CD4-positive, alpha-beta memory T cell (primary cell): Measurements from ENCODE around the gene SYN1. TPM values are rescaled to one million over a fixed set of nuclear protein-coding genes. Genes with fewer than 3 reads are reported as not detected.
A peak's percentile ranks its signal among the peaks of the same experiment; 100 is the strongest.

Source experiments
- CTCF ChIA-PET: fragments of 350-600 bp; sonication (Branson Sonifier 250); formaldehyde crosslinking; loops from one replicate; lab custom pipeline; 2021; ENCODE audit warnings: inconsistent platforms; ENCODE audit not compliant: partially characterized antibody; lab: Charles Lee
- POLR2A ChIA-PET: fragments of 350-600 bp; sonication (Branson Sonifier 250); formaldehyde crosslinking; loops from one replicate; lab custom pipeline; 2021; ENCODE audit not compliant: partially characterized antibody; lab: Charles Lee
- DNase-seq, 5 donors: peaks; one replicate each; pipeline versions ENCODE4 v3.0.0 to v3.0.0-alpha.2; 2020 to 2022; ENCODE audit warnings: mixed read lengths in 1 of 5
- H3K27ac ChIP-seq: one replicate; pipeline ENCODE4 v1.7.0; 2013; ENCODE audit warnings: low read depth, low read length
- H3K27me3 ChIP-seq: 2 replicates; pipeline ENCODE4 v1.7.0; 2013; ENCODE audit warnings: mild to moderate bottlenecking, low read length, moderate library complexity; ENCODE audit not compliant: insufficient read depth
- H3K36me3 ChIP-seq: 2 replicates; pipeline ENCODE4 v1.7.0; 2013; ENCODE audit warnings: mild to moderate bottlenecking, low read length, moderate library complexity; ENCODE audit not compliant: insufficient read depth
- H3K4me1 ChIP-seq: 2 replicates; pipeline ENCODE4 v1.7.0; 2013; ENCODE audit warnings: mild to moderate bottlenecking, low read length, moderate library complexity; ENCODE audit not compliant: insufficient read depth
- H3K4me3 ChIP-seq, 2 donors: one replicate each; pipeline ENCODE4 v1.7.0; 2013; ENCODE audit warnings: low read length in 2 of 2, mild to moderate bottlenecking in 1 of 2
- H3K9me3 ChIP-seq, 2 donors: one replicate each; pipeline ENCODE4 v1.7.0; 2013; ENCODE audit warnings: low read length in 2 of 2, control low read depth in 1 of 2; ENCODE audit not compliant: control insufficient read depth in 1 of 2
- H3K27ac Mint-ChIP-seq, 7 donors: one replicate each; pipeline ENCODE4 v1.8.0; 2020 to 2021; ENCODE audit warnings: mixed read lengths in 7 of 7, mild to moderate bottlenecking in 6 of 7, inconsistent platforms in 3 of 7, moderate library complexity in 3 of 7
- H3K27me3 Mint-ChIP-seq, 2 donors: one replicate each; pipeline ENCODE4 v1.8.0; 2020 to 2021; ENCODE audit warnings: mixed read lengths in 2 of 2
- H3K36me3 Mint-ChIP-seq, 2 donors: one replicate each; pipeline ENCODE4 v1.8.0; 2020 to 2021; ENCODE audit warnings: mixed read lengths in 2 of 2, inconsistent platforms in 1 of 2, mild to moderate bottlenecking in 1 of 2
- H3K4me1 Mint-ChIP-seq, 4 donors: one replicate each; pipeline ENCODE4 v1.8.0; 2020 to 2021; ENCODE audit warnings: mixed read lengths in 4 of 4, mild to moderate bottlenecking in 1 of 4
- H3K4me3 Mint-ChIP-seq, 8 donors: one replicate each; pipeline ENCODE4 v1.8.0; 2020 to 2021; ENCODE audit warnings: mixed read lengths in 8 of 8, mild to moderate bottlenecking in 7 of 8, moderate library complexity in 6 of 8, inconsistent platforms in 3 of 8
- H3K9me3 Mint-ChIP-seq, 8 donors: one replicate each; pipeline ENCODE4 v1.8.0; 2020 to 2021; ENCODE audit warnings: mixed read lengths in 8 of 8, mild to moderate bottlenecking in 5 of 8, inconsistent platforms in 3 of 8, moderate library complexity in 1 of 8
- intact Hi-C: fragments of 100-400 bp; cut with micrococcal nuclease; formaldehyde crosslinking; loops from one replicate; pipeline ENCODE4 v1.15.1; 2023
- polyA plus RNA-seq, 2 donors: library from polyadenylated mRNA; unstranded; fragments of 300-500 nt; fragmentation: Illumina TruSeq; gene quantifications; one replicate each; pipeline ENCODE4 v1.2.3, GENCODE V29; 2021
- total RNA-seq, 2 experiments: library from RNA; stranded (reverse); gene quantifications; one replicate each; pipeline ENCODE4 v1.2.3, GENCODE V29; 2021

SYN1 gene
- total and polyA plus RNA-seq, 4 experiments from 2014 or later, result 0.49 to 1.6 (median 1.2) TPM

- H3K4me1 ChIP-seq, result no peaks in the 10 kb centered on the region
- no peaks in the 10 kb centered on the region for H3K9me3 Mint-ChIP-seq
- H3K27ac ChIP-seq, result no peak overlapping the region
- H3K27ac Mint-ChIP-seq, result peak overlapping the region; percentile 50 to 93 (median 87)
- H3K27me3 ChIP-seq, result no peaks in the 10 kb centered on the region
- peak overlapping the region; percentile 46 to 76 (median 64) for H3K4me3 Mint-ChIP-seq
- ChIA-PET POLR2A (no interaction called here), CTCF (no interaction called here)
- peaks cover 0 to 18% (median 6%) of the 10 kb centered on the region in 4 donors for H3K4me1 Mint-ChIP-seq
- peaks cover 8 to 41% of the 10 kb centered on the region in 2 donors for H3K36me3 Mint-ChIP-seq
- no peak overlapping the region for H3K4me3 ChIP-seq
- no peaks in the 10 kb centered on the region for H3K9me3 ChIP-seq
- peak in 4 of 5 donors; percentile 30 to 51 (median 38) for DNase-seq
- peaks cover 27% of the 10 kb centered on the region for H3K36me3 ChIP-seq
- H3K27me3 Mint-ChIP-seq, result no peaks in the 10 kb centered on the region
- intact Hi-C loops, result loop anchor here (5.0 kb wide), 1 partner anchor 445 kb away; the partner anchor contains the start of gene UBA1
These were observed 18.0 kb upstream of the SYN1 start for GRCh38 chrX:47637546-47638195.

DNA sequence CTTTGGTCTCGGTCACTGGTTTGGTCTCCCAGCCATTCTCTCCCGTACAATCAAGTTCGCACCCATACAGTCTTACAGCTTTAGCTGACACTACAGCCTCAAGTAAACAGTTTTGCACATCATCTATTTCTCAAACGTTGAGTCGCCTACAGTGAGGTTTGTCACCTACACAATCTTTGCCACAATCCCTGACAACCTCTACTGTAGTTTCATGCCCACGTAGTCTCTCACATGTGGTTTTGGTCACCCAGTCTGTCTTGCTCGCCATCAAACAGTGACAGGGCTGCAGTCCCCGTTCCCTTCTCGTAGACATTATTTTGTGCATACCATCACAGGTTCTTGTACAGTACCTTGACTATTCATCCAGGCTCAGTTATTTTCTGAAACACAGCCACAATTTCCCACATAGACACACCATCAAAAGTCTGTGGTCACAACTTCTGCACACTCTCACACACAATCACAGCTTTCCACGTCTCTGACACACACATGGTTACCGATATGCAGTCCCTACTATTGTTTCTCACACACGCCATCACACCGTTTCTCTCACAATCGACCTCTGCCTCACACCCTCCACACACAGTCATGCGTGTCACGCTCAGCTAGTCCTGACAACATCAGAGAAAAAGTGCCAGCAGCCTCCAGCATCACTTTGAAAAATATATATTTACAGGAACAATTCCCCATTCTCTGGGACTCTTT lies 15.4 kb upstream of the SYN1 start:
- intact Hi-C loops, result loop anchor here (5.0 kb wide), 1 partner anchor 443 kb away; the partner anchor contains the start of gene UBA1
- ChIA-PET POLR2A (interaction anchor here (0.7 kb wide), 1 partner anchor 22 kb away, joined by 3 read pairs; no protein-coding TSS in a partner anchor), CTCF (no interaction called here)
- Histone ChIP-seq H3K4me1 (peaks cover 6% of the 10 kb centered on the region), H3K27me3 (no peaks in the 10 kb centered on the region), H3K36me3 (peaks cover 14% of the 10 kb centered on the region), H3K9me3 (no peaks in the 10 kb centered on the region), H3K27ac (no peak overlapping the region), H3K4me3 (no peak overlapping the region)
- peaks cover 6 to 31% of the 10 kb centered on the region in 2 donors for H3K36me3 Mint-ChIP-seq
- DNase-seq, result peak in 1 of 5 donors; percentile 45
- H3K27ac Mint-ChIP-seq, result no peak overlapping the region
- H3K9me3 Mint-ChIP-seq, result no peaks in the 10 kb centered on the region
- no peak overlapping the region for H3K4me3 Mint-ChIP-seq
- peaks cover 2 to 25% (median 11%) of the 10 kb centered on the region in 4 donors for H3K4me1 Mint-ChIP-seq
- no peaks in the 10 kb centered on the region for H3K27me3 Mint-ChIP-seq

DNA sequence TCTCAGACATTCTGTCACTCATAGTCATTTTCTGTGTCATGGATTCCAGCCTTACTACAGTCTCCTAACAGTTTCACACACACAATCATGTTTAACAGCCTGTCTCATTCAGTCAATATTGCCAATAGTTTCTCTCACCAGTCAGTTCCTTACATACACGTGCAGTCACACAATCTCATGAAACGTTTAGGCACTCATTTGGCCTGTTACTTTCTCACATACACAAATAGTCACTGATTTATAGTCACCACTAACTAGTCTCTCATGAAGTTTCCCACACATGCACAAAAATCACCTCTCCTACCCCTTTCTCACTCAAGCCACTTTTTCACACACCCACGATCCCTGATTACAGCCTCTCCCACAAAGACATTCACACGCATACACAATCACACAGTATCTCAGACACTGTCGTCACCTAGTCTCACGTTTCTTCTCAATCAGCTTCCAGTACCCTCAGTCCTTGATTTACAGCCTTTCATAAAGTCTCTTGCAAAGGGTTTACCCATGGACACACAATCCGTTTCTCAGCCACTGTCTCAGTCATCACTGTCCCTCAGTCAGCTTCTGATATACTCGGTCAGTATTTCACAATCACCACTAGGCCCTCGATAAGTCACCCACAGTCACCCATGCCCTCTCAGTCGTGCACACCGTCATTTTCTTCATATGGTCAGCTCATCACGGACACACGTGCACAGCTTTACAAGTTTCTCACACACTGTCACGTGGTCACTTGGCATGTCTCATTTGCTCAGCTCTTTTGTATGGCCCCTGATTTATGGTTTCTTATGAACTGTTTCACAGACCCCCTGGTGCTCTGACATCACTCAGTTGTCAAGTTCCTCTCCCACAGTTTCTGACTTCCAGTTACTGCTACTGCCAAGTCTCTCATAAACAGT lies 14.3 kb upstream of the SYN1 start:
- Histone ChIP-seq H3K27ac (no peak overlapping the region), H3K9me3 (no peaks in the 10 kb centered on the region), H3K4me1 (peaks cover 11% of the 10 kb centered on the region), H3K27me3 (no peaks in the 10 kb centered on the region), H3K4me3 (no peak overlapping the region), H3K36me3 (peaks cover 4% of the 10 kb centered on the region)
- DNase-seq, result no peak
- Mint-ChIP-seq H3K9me3 (no peaks in the 10 kb centered on the region), H3K27ac (no peak overlapping the region), H3K4me3 (no peak overlapping the region), H3K36me3 (peaks cover 0 to 22% of the 10 kb centered on the region in 2 donors), H3K4me1 (peaks cover 8 to 31% (median 18%) of the 10 kb centered on the region in 4 donors), H3K27me3 (no peaks in the 10 kb centered on the region)
- POLR2A ChIA-PET, result no interaction called here
- intact Hi-C loops, result no loop called here
- CTCF ChIA-PET, result no interaction called here

DNA sequence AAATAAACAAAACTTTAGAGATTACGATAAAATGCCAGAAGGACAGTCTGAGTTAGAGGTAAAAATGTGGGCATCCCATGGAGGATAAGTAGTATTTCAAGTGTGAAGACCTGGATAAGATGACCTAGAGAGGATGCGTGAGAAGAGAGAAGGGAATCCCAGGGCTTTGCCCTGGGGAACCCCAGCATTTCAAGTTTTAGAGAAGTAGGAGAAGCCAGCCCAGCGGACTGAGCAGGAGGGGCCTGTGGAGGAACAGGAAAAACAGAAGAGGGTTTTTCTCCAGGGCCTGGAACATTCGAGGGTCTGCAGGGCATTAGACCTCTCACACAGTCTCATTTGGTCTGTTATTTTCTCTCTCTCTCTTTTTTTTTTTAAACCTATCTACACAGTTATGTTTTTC lies 13.0 kb upstream of the SYN1 start:
- ChIA-PET CTCF (no interaction called here), POLR2A (no interaction called here)
- H3K36me3 ChIP-seq, result peaks cover 4% of the 10 kb centered on the region
- peaks cover 0 to 12% of the 10 kb centered on the region in 2 donors for H3K36me3 Mint-ChIP-seq
- intact Hi-C loops, result no loop called here
- H3K9me3 ChIP-seq, result no peaks in the 10 kb centered on the region
- H3K27me3 ChIP-seq, result no peaks in the 10 kb centered on the region
- no peak overlapping the region for H3K4me3 ChIP-seq
- peaks cover 17% of the 10 kb centered on the region for H3K4me1 ChIP-seq
- H3K9me3 Mint-ChIP-seq, result no peaks in the 10 kb centered on the region
- H3K27ac Mint-ChIP-seq, result peak overlapping the region in 5 of 7 donors; percentile 0 to 48 (median 24)
- H3K4me3 Mint-ChIP-seq, result no peak overlapping the region
- DNase-seq, result no peak
- no peak overlapping the region for H3K27ac ChIP-seq
- no peaks in the 10 kb centered on the region for H3K27me3 Mint-ChIP-seq
- H3K4me1 Mint-ChIP-seq, result peaks cover 11 to 31% (median 22%) of the 10 kb centered on the region in 4 donors

- no peak overlapping the region for H3K4me3 ChIP-seq
- CTCF ChIA-PET, result no interaction called here
- POLR2A ChIA-PET, result interaction anchor here (1.1 to 1.9 kb wide), 3 partner anchors 16 to 441 kb away, joined by 3 to 9 read pairs (median 7); no protein-coding TSS in a partner anchor
- Mint-ChIP-seq H3K4me3 (no peak overlapping the region), H3K36me3 (peaks cover 0 to 5% of the 10 kb centered on the region in 2 donors), H3K9me3 (no peaks in the 10 kb centered on the region), H3K27me3 (no peaks in the 10 kb centered on the region), H3K4me1 (peaks cover 11 to 23% (median 18%) of the 10 kb centered on the region in 4 donors), H3K27ac (no peak overlapping the region)
- peaks cover 17% of the 10 kb centered on the region for H3K4me1 ChIP-seq
- H3K27ac ChIP-seq, result no peak overlapping the region
- H3K9me3 ChIP-seq, result no peaks in the 10 kb centered on the region
- H3K27me3 ChIP-seq, result no peaks in the 10 kb centered on the region
- peaks cover 4% of the 10 kb centered on the region for H3K36me3 ChIP-seq
- intact Hi-C loops, result no loop called here
- no peak for DNase-seq
These were observed 12.0 kb upstream of the SYN1 start for GRCh38 chrX:47631676-47632075.

DNA sequence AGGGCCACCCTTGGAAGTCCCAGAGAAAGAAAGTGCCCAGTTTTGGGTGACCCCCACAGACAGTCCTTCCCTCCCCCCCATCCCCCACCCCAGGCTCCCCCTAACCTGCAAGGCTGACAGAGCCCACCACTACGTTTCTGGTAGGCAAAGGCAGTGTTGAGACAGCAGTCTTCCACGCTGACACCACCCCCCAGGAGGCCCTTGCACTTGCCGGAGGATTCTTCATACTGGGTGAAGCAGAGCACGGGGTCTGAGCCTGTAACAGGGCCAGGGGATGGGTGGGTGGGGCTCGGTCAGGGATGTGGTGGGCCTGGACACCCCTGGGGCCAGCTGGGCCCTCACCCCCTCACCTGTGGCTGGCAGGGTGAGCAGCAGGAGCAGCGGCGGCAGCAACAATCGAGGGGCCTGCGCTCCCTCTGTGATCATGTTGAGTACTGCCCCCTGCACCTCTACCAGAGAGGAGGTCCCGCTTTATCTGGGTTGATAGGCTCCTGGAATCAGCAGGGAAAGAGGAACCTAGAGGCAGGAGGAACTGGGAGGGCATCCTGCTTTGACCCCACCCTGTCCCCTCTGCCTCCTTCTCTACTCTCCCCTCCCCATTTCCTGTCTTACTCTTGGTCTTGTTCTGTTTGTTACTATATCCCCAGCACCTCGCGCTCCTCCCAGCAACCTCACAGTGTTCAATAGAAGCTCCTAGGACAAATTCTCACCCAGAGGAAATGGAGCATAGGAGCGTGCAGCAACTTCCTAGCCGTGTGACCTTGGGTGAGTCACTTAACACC lies 10.0 kb upstream of the SYN1 start, which contains the start of gene CFP:
TSS of gene CFP (minus strand) at position 512 of the 782 bp plus-strand sequence. CDS start at position 426, 86 bp downstream.
- Histone ChIP-seq H3K36me3 (no peaks in the 10 kb centered on the region), H3K4me1 (peaks cover 17% of the 10 kb centered on the region), H3K9me3 (no peaks in the 10 kb centered on the region), H3K27ac (peak within 1 kb of the TSS; percentile 21), H3K4me3 (peak within 1 kb of the TSS; percentile 17 to 30), H3K27me3 (no peaks in the 10 kb centered on the region)
- ChIA-PET CTCF (interaction anchor here (0.9 to 1.4 kb wide), 9 partner anchors 10 to 105 kb away, joined by 3 to 7 read pairs (median 3); partner anchors contain the start of gene ELK1), POLR2A (interaction anchor here (0.6 to 3.3 kb wide), 8 partner anchors 9 to 68 kb away, joined by 3 to 9 read pairs (median 7); partner anchors contain the start of genes ELK1, SYN1 and TIMP1)
- intact Hi-C loops, result loop anchor here (1.0 kb wide), 1 partner anchor 68 kb away; the partner anchor contains the start of gene ARAF
- peak in 2 of 5 donors; percentile 18 to 24 for DNase-seq
- Mint-ChIP-seq H3K27me3 (no peaks in the 10 kb centered on the region), H3K4me3 (peak within 1 kb of the TSS; percentile 80 to 90 (median 86)), H3K36me3 (peaks cover 0 to 9% of the 10 kb centered on the region in 2 donors), H3K9me3 (no peaks in the 10 kb centered on the region), H3K27ac (peak within 1 kb of the TSS; percentile 65 to 94 (median 88)), H3K4me1 (peaks cover 11 to 20% (median 18%) of the 10 kb centered on the region in 4 donors)
